GM23338 (cell line): ENCODE measurements around the gene ASB1. TPM values are rescaled to one million over a fixed set of nuclear protein-coding genes. Genes with fewer than 3 reads are reported as not detected.
A peak's percentile ranks its signal among the peaks of the same experiment; 100 is the strongest.

ENCODE experiments used
- ATAC-seq: fragments of 200-7000 bp; cut with Tn5 transposase; 3 replicates; pipeline ENCODE4 v1.9.1; 2020
- DNase-seq: peaks from one replicate; pipeline ENCODE4 v3.0.0-alpha.2; 2015; ENCODE audit warnings: low spot score
- H2AFZ ChIP-seq: fragments of 200-600 bp; sonication (generic); 2 replicates; pipeline ENCODE4 v1.8.0; 2016; ENCODE audit warnings: antibody characterized with exemption, mild to moderate bottlenecking, moderate library complexity
- H3F3A ChIP-seq: fragments of 200-600 bp; sonication (generic); replicated peaks from 2 replicates; pipeline ENCODE4 v1.8.0; 2017; ENCODE audit warnings: antibody characterized with exemption, mixed run types, low read depth
- H3K27ac ChIP-seq: fragments of 200-600 bp; sonication (generic); 2 replicates; pipeline ENCODE4 v1.6.1; 2016; ENCODE audit warnings: low read depth
- H3K27me3 ChIP-seq: fragments of 200-600 bp; sonication (generic); 2 replicates; pipeline ENCODE4 v1.8.0; 2016; ENCODE audit warnings: mild to moderate bottlenecking, mixed run types, moderate library complexity; ENCODE audit not compliant: insufficient read depth
- H3K36me3 ChIP-seq: fragments of 200-600 bp; sonication (generic); 2 replicates; pipeline ENCODE4 v1.8.0; 2016; ENCODE audit warnings: mild to moderate bottlenecking; ENCODE audit not compliant: insufficient read depth
- H3K4me1 ChIP-seq: fragments of 200-600 bp; sonication (generic); 2 replicates; pipeline ENCODE4 v1.8.0; 2016; ENCODE audit warnings: mild to moderate bottlenecking, moderate library complexity; ENCODE audit not compliant: insufficient read depth
- H3K4me2 ChIP-seq: fragments of 200-600 bp; sonication (generic); 2 replicates; pipeline ENCODE4 v1.7.1; 2017; ENCODE audit warnings: mixed run types
- H3K4me3 ChIP-seq: fragments of 200-600 bp; sonication (generic); 2 replicates; pipeline ENCODE4 v1.6.1; 2016; ENCODE audit warnings: mixed run types
- H3K79me2 ChIP-seq: fragments of 200-600 bp; sonication (generic); replicated peaks from 2 replicates; pipeline ENCODE4 v1.8.0; 2017; ENCODE audit warnings: mild to moderate bottlenecking; ENCODE audit not compliant: insufficient read depth
- H3K9me2 ChIP-seq: fragments of 200-600 bp; sonication (generic); 2 replicates; pipeline ENCODE4 v1.8.0; 2017; ENCODE audit not compliant: insufficient read depth
- H4K20me1 ChIP-seq: fragments of 200-600 bp; sonication (generic); replicated peaks from 2 replicates; pipeline ENCODE4 v1.8.0; 2017; ENCODE audit warnings: mild to moderate bottlenecking; ENCODE audit not compliant: insufficient read depth
- H3K27ac Mint-ChIP-seq: 2 replicates; pipeline ENCODE4 v1.8.0; 2020; ENCODE audit warnings: inconsistent platforms, mild to moderate bottlenecking, moderate library complexity, mixed read lengths
- H3K27me3 Mint-ChIP-seq: 3 replicates; pipeline ENCODE4 v1.8.0; 2022; ENCODE audit warnings: low read depth, mild to moderate bottlenecking, moderate library complexity, mixed read lengths, inconsistent platforms; ENCODE audit not compliant: insufficient read depth, poor library complexity
- H3K36me3 Mint-ChIP-seq: 3 replicates; pipeline ENCODE4 v1.8.0; 2021; ENCODE audit warnings: low read depth, mild to moderate bottlenecking, inconsistent platforms, moderate library complexity, mixed read lengths
- H3K4me1 Mint-ChIP-seq: 3 replicates; pipeline ENCODE4 v1.8.0; 2020; ENCODE audit warnings: mild to moderate bottlenecking, inconsistent platforms, mixed read lengths
- H3K4me3 Mint-ChIP-seq: 3 replicates; pipeline ENCODE4 v1.8.0; 2021; ENCODE audit warnings: moderate library complexity, mild to moderate bottlenecking, inconsistent platforms, mixed read lengths
- H3K9me3 Mint-ChIP-seq: 3 replicates; pipeline ENCODE4 v1.8.0; 2020; ENCODE audit warnings: moderate library complexity, mild to moderate bottlenecking, inconsistent platforms, mixed read lengths
- CTCF ChIP-seq, 2 experiments: fragments of 200-600 bp in 1 of 2; sonication (generic) in 1 of 2; conservative IDR thresholded peaks; 2 replicates each; pipeline versions ENCODE4 v1.5.1 to v1.6.1; 2016 to 2017; ENCODE audit warnings: antibody characterized with exemption in 2 of 2, low read depth in 2 of 2, mild to moderate bottlenecking in 2 of 2, moderate library complexity in 1 of 2
- EZH2 ChIP-seq: fragments of 200-600 bp; sonication (generic); IDR thresholded peaks from one replicate; pipeline ENCODE4 v1.8.0; 2017; ENCODE audit warnings: antibody characterized with exemption, mild to moderate bottlenecking, low read depth; ENCODE audit not compliant: unreplicated experiment
- NANOG ChIP-seq: IDR thresholded peaks from 2 replicates; pipeline ENCODE4 v1.6.1; 2016; ENCODE audit warnings: antibody characterized with exemption, borderline replicate concordance
- STAT1 ChIP-seq: IDR thresholded peaks from one replicate; pipeline ENCODE4 v1.6.1; 2016; ENCODE audit warnings: antibody characterized with exemption; ENCODE audit not compliant: unreplicated experiment
- ZNF114 ChIP-seq: fragments of 250-450 bp; sonication (Bioruptor Pico); IDR thresholded peaks from 2 replicates; pipeline ENCODE4 v1.5.0; 2020; ENCODE audit warnings: mild to moderate bottlenecking, moderate library complexity
- ZNF331 ChIP-seq: fragments of 250-450 bp; sonication (Bioruptor Pico); IDR thresholded peaks from 2 replicates; pipeline ENCODE4 v1.5.0; 2020; ENCODE audit warnings: low read depth, mild to moderate bottlenecking, moderate library complexity
- ZNF462 ChIP-seq: fragments of 250-450 bp; sonication (Bioruptor Pico); IDR thresholded peaks from 2 replicates; pipeline ENCODE4 v1.5.0; 2020; ENCODE audit warnings: mild to moderate bottlenecking, moderate library complexity
- polyA plus RNA-seq: library from polyadenylated mRNA; unstranded; fragments of >200 nt; fragmentation: Nextera tagmentation; extraction: Ambion mirVana; gene quantifications from 2 replicates; pipeline ENCODE4 v1.2.1, GENCODE V29; 2016
- total RNA-seq: library from RNA; depleted of rRNA; stranded (reverse); fragments of >200 nt; shearing (Covaris generic); gene quantifications from 2 replicates; pipeline ENCODE4 v1.2.3, GENCODE V29; 2014
- TF ChIP-seq, protein P1 (sequence below): IDR thresholded peaks from 2 replicates; pipeline ENCODE4 v1.6.1; 2016; ENCODE audit warnings: antibody characterized with exemption

ASB1 gene
- total and polyA plus RNA-seq, 2 experiments from 2014 or later: 21.5 to 23.9 TPM

DNA sequence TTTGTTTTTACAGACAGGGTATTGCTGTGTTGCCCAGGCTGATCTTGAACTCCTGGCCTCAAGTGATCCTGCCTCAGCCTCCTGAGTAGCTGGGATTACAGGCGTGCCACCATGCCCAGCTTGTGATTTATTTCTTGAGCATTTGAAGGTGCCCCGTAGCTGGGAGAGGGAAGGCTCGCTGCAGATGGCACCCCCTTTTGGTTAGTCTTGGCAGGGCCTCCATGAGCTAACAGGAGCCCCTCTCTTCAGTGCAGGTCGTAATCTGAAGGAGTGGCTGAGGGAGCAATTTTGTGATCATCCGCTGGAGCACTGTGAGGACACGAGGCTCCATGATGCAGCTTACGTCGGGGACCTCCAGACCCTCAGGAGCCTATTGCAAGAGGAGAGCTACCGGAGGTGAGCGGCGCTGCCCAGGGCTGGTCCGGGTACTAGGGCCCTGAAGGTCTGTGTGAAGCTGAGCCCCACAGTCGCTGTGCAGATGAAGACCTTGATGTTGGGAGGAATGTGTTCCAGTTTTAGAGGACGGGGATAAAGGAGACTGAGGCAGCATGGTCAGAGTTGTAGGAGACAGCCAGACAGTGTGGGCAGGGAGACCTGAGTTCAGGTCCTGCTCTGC is 6.7 kb downstream of the ASB1 start:
- H3K4me1 Mint-ChIP-seq: no peaks in the 10 kb centered on the region; the same call in 2 of the 3 replicates
- Histone ChIP-seq H3K27ac (no peak overlapping the region), H3K4me2 (no peak overlapping the region), H3K79me2 (peaks cover 82% of the 10 kb centered on the region), H3K27me3 (no peaks in the 10 kb centered on the region), H3F3A (no peaks in the 10 kb centered on the region), H3K4me3 (no peak overlapping the region), H3K9me2 (no peaks in the 10 kb centered on the region), H3K36me3 (peaks cover 19% of the 10 kb centered on the region), H4K20me1 (peaks cover 28% of the 10 kb centered on the region), H2AFZ (no peak overlapping the region), H3K4me1 (no peaks in the 10 kb centered on the region)
- TF ChIP-seq CTCF (conservative IDR thresholded peaks at IDR 0.05; ENCODE audit: low read depth in 2 of 2): peak in 1 of 2 experiments; percentile 42; a peak in 3 of 4 replicates
- no peak for TF ChIP-seq NANOG
- DNase-seq: no peak
- H3K36me3 Mint-ChIP-seq: peaks cover 60% of the 10 kb centered on the region
- no peaks in the 10 kb centered on the region for H3K27me3 Mint-ChIP-seq
- H3K27ac Mint-ChIP-seq: no peak overlapping the region
- peaks cover 12% of the 10 kb centered on the region; the same call in 2 of the 3 replicates for H3K9me3 Mint-ChIP-seq
- no peak overlapping the region for H3K4me3 Mint-ChIP-seq
- ATAC-seq: peak; percentile 73

DNA sequence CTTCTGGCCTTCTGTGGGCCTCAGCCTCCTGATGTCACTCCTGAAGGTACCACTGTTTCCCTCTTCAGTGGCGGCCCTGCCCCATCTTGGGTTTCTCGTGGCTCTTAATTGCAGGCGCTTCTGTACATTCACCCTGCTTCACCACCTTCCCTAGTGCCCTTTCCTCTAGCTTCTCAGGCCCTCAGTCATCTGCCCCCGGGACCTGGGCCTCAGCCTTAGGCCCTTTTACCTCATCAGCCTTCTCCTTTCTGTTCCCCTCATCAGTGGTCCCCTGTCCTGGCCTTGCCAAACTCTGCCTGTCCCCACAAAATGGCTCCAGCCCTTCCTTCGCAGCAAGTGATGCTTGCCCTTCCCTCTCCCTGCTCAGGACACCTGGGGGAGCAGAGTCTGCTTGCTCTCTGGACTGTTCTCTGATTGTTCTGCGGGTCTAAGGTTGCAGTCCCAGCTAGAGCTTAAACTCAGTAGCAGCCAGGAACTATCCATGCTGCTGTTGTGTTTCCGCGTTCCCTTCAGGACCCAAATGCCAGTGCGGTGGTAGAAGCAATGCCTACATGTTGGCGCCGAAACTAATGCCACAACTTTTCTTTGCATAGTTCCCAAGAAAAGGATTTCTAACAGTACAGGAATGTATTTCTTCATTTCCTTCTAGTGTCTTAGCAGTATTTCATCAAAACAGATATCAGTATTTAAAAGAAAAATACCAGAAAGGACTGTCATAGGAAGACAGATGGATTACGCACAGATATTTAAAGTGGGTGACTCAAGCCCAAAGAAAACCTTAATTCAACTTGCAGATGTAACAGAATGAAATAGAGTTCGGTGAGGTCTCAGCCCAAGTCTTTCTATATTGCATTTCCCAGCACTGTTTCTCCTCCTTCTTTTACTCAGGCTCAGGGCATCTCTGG is 7.5 kb downstream of the ASB1 start:
- no peak overlapping the region for H3K27ac ChIP-seq
- ATAC-seq (no peak), DNase-seq (no peak)
- TF ChIP-seq ZNF462 (CRISPR knock-in tag) (no peak), STAT1 (no peak), ZNF331 (CRISPR knock-in tag) (no peak), EZH2 (no peak), ZNF114 (CRISPR knock-in tag) (no peak)
- TF ChIP-seq, protein P1, sequence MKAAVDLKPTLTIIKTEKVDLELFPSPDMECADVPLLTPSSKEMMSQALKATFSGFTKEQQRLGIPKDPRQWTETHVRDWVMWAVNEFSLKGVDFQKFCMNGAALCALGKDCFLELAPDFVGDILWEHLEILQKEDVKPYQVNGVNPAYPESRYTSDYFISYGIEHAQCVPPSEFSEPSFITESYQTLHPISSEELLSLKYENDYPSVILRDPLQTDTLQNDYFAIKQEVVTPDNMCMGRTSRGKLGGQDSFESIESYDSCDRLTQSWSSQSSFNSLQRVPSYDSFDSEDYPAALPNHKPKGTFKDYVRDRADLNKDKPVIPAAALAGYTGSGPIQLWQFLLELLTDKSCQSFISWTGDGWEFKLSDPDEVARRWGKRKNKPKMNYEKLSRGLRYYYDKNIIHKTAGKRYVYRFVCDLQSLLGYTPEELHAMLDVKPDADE: no peak
- no peaks in the 10 kb centered on the region for H3K9me2 ChIP-seq
- Mint-ChIP-seq H3K9me3 (peaks cover 12% of the 10 kb centered on the region; the same call in 2 of the 3 replicates), H3K36me3 (peaks cover 66% of the 10 kb centered on the region), H3K4me3 (no peak overlapping the region), H3K4me1 (no peaks in the 10 kb centered on the region; the same call in 2 of the 3 replicates), H3K27ac (no peak overlapping the region), H3K27me3 (no peaks in the 10 kb centered on the region)
- no peak overlapping the region for H3K4me2 ChIP-seq
- no peaks in the 10 kb centered on the region for H3K27me3 ChIP-seq
- no peak overlapping the region for H3K4me3 ChIP-seq
- peaks cover 17% of the 10 kb centered on the region for H3K36me3 ChIP-seq
- peaks cover 82% of the 10 kb centered on the region for H3K79me2 ChIP-seq
- no peaks in the 10 kb centered on the region for H3K4me1 ChIP-seq
- peaks cover 36% of the 10 kb centered on the region for H4K20me1 ChIP-seq
- no peak overlapping the region for H2AFZ ChIP-seq
- no peaks in the 10 kb centered on the region for H3F3A ChIP-seq
